ENCODE results near the gene PLA2G6. TPM values are rescaled to one million over a fixed set of nuclear protein-coding genes. Genes with fewer than 3 reads are reported as not detected.

Gene PLA2G6
- total and polyA plus RNA-seq, 2 of the 8 experiments (the other 6 are each of a cell fraction or from before 2014, with no cell fraction given): 13.2 to 21.0 TPM

- no peak overlapping the region for H3K4me3 ChIP-seq (ENCODE audit: extremely low read depth in 1 of 4, insufficient read depth in 2 of 4, low read depth in 3 of 4, low read length in 4 of 4)
Observed at GRCh38 chr22:38129856-38130255, 51.8 kb downstream of the PLA2G6 start.

More at GRCh38 chr22:38129856-38130255, 51.8 kb downstream of the PLA2G6 start:
- Histone ChIP-seq H2BK20ac (ENCODE audit: low read length) (no peak overlapping the region), H2BK120ac (replicated peaks; ENCODE audit: low read depth, low read length) (no peak overlapping the region), H3K4me1 (replicated peaks in 1 of 4; ENCODE audit: control insufficient read depth in 3 of 4, insufficient read depth in 4 of 4, low read length in 3 of 4) (no peaks in the 10 kb centered on the region), H3K79me2 (ENCODE audit: control insufficient read depth in 1 of 2, insufficient read depth in 2 of 2, low read length in 2 of 2) (no peaks in the 10 kb centered on the region), H3K4me2 (ENCODE audit: insufficient read depth in 1 of 2, low read depth in 2 of 2, low read length in 2 of 2) (no peak overlapping the region), H2AK5ac (ENCODE audit: low read depth, low read length) (no peak overlapping the region), H3K9ac (replicated peaks in 1 of 4; ENCODE audit: extremely low read depth in 1 of 4, low read depth in 3 of 4, low read length in 3 of 4) (no peak overlapping the region), H4K8ac (ENCODE audit: extremely low read depth, insufficient read depth, low read length) (no peak overlapping the region), H3K23me2 (ENCODE audit: low read depth, low read length) (no peaks in the 10 kb centered on the region), H2BK12ac (ENCODE audit: low read depth, low read length) (no peak overlapping the region), H3K23ac (ENCODE audit: insufficient read length) (no peak overlapping the region), H4K91ac (replicated peaks; ENCODE audit: insufficient read length, low read length) (no peak overlapping the region), H3K27ac (ENCODE audit: low read depth, low read length) (no peak overlapping the region), H3K4ac (replicated peaks; ENCODE audit: insufficient read length, low read depth, low read length) (no peak overlapping the region), H2AFZ (ENCODE audit: low read length) (no peak overlapping the region), H3K56ac (replicated peaks; ENCODE audit: insufficient read length, low read depth, low read length) (no peak overlapping the region), H2BK15ac (ENCODE audit: low read length) (no peak overlapping the region), H4K20me1 (replicated peaks in 1 of 2; ENCODE audit: control insufficient read depth in 1 of 2, insufficient read depth in 2 of 2, low read length in 2 of 2) (peaks cover 0 to 7% of the 10 kb centered on the region in 2 experiments), H3K27me3 (replicated peaks in 1 of 4; ENCODE audit: control insufficient read depth in 3 of 4, extremely low read depth in 1 of 4, insufficient read depth in 3 of 4, low read length in 3 of 4) (no peaks in the 10 kb centered on the region), H3K9me3 (ENCODE audit: insufficient read depth in 2 of 2, low read depth in 1 of 2, low read length in 1 of 2) (no peaks in the 10 kb centered on the region), H3K14ac (ENCODE audit: insufficient read length) (no peak overlapping the region), H3K36me3 (ENCODE audit: control insufficient read depth in 2 of 4, insufficient read depth in 4 of 4, low read length in 3 of 4) (no peaks in the 10 kb centered on the region), H3K79me1 (ENCODE audit: low read depth, low read length) (no peaks in the 10 kb centered on the region; the same call in 1 of the 2 replicates), H4K5ac (ENCODE audit: insufficient read length, low read depth, low read length) (no peak overlapping the region), H3K18ac (ENCODE audit: extremely low read depth, low read length) (no peak overlapping the region), H2BK5ac (ENCODE audit: low read depth, low read length) (no peak overlapping the region)
- WGBS, 2 experiments (ENCODE audit: extremely low coverage in 1 of 2, insufficient coverage in 1 of 2, insufficient read length in 1 of 2, insufficient replicate concordance in 2 of 2, low coverage in 1 of 2, low lambda C conversion rate in 2 of 2, missing lambda C conversion rate in 1 of 2): 92% methylated on average over 9 of the region's 9 CpGs; no CpG with 5 or more reads in 1 of the 2 experiments
- TF ChIP-seq EGR1 (IDR thresholded peaks at IDR 0.05; ENCODE audit: borderline replicate concordance, low read depth, low read length) (no peak), EZH2 (IDR thresholded peaks at IDR 0.05; ENCODE audit: low read depth, low read length, severe bottlenecking) (no peak), CBX8 (IDR thresholded peaks at IDR 0.05; ENCODE audit: borderline replicate concordance, low read depth, low read length) (no peak), KDM1A (IDR thresholded peaks at IDR 0.05; ENCODE audit: borderline replicate concordance, low read length) (no peak), RXRA (IDR thresholded peaks at IDR 0.05; ENCODE audit: insufficient read depth, low read depth, low read length) (no peak)
- TF ChIP-seq, protein P1, sequence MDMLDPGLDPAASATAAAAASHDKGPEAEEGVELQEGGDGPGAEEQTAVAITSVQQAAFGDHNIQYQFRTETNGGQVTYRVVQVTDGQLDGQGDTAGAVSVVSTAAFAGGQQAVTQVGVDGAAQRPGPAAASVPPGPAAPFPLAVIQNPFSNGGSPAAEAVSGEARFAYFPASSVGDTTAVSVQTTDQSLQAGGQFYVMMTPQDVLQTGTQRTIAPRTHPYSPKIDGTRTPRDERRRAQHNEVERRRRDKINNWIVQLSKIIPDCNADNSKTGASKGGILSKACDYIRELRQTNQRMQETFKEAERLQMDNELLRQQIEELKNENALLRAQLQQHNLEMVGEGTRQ (IDR thresholded peaks at IDR 0.05; ENCODE audit: low read length): no peak
- ChIA-PET CTCF (ENCODE audit: partially characterized antibody) (interaction anchor here (1.2 to 1.5 kb wide), 3 partner anchors 8 to 100 kb away, joined by 4 to 5 read pairs (median 4); no protein-coding TSS in a partner anchor), POLR2A (ENCODE audit: partially characterized antibody) (no interaction called here)
- DNase-seq (ENCODE audit: low read depth in 1 of 2, low spot score in 2 of 2): no peak
- FAIRE-seq: no peak
